Mammary epithelial cell (primary cell): ENCODE measurements around the gene IL1RL2.

Experiments
- CTCF ChIP-seq, 2 donors: IDR thresholded peaks in 1 of 2; conservative IDR thresholded peaks in 1 of 2; 2 replicates each; pipeline ENCODE4 v1.5.1; 2011 to 2012; ENCODE audit warnings: inconsistent platforms in 2 of 2, low read length in 2 of 2, mild to moderate bottlenecking in 2 of 2, control low read depth in 1 of 2, low read depth in 1 of 2; ENCODE audit not compliant: insufficient read depth in 1 of 2; ENCODE audit errors: extremely low read depth in 1 of 2
- EZH2 ChIP-seq: IDR thresholded peaks from 2 replicates; pipeline ENCODE4 v1.6.1; 2012; ENCODE audit warnings: low read length, inconsistent platforms, borderline replicate concordance

GRCh38 chr2:102191501-102191900, 4.7 kb downstream of the IL1RL2 start:
- TF ChIP-seq CTCF (conservative IDR thresholded peaks at IDR 0.05 in 1 of 2, IDR thresholded peaks at IDR 0.05 in 1 of 2; ENCODE audit: extremely low read depth in 1 of 2, insufficient read depth in 1 of 2, low read depth in 1 of 2, low read length in 2 of 2) (no peak), EZH2 (no peak)
